ENCODE data around the gene H6PD.

H6PD gene

DNA sequence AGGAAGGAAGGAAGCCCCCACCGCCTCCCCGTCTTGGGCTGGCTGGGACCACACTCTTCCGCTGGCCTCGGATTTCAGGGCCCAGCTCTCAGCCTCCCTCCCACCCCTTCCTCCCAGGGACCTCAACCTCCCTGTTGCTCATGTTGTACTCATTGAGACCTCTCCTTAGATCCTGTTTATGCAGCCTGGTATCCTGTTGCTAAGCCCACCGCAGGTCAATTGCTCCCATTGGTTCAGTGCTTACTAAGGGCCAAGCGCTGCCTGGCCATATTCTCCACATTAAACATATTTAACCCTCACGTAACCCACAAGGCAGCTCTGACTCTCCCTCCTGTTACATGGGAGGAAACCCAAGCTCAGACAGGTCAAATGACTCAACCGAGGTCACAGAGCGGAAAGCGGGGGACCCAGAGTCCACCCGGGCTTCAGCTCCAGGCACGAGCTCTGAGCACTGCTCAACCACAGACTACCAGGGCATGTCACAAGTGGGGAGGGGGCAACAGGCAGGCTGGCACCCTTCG, 23.2 kb upstream of the H6PD start:
- TF ChIP-seq, protein P1, sequence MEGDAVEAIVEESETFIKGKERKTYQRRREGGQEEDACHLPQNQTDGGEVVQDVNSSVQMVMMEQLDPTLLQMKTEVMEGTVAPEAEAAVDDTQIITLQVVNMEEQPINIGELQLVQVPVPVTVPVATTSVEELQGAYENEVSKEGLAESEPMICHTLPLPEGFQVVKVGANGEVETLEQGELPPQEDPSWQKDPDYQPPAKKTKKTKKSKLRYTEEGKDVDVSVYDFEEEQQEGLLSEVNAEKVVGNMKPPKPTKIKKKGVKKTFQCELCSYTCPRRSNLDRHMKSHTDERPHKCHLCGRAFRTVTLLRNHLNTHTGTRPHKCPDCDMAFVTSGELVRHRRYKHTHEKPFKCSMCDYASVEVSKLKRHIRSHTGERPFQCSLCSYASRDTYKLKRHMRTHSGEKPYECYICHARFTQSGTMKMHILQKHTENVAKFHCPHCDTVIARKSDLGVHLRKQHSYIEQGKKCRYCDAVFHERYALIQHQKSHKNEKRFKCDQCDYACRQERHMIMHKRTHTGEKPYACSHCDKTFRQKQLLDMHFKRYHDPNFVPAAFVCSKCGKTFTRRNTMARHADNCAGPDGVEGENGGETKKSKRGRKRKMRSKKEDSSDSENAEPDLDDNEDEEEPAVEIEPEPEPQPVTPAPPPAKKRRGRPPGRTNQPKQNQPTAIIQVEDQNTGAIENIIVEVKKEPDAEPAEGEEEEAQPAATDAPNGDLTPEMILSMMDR (IDR thresholded peaks at IDR 0.05): no peak
- Histone ChIP-seq H3K4me1 (ENCODE audit: control insufficient read depth in 1 of 2, insufficient read depth in 1 of 2, low read depth in 1 of 2, low read length in 1 of 2) (peaks cover 8 to 10% of the 10 kb centered on the region in 2 experiments), H3K27me3 (peaks cover 15% of the 10 kb centered on the region), H3K36me3 (no peaks in the 10 kb centered on the region), H3K4me3 (ENCODE audit: low read depth in 1 of 2, low read length in 1 of 2) (no peak overlapping the region), H3K9me3 (no peaks in the 10 kb centered on the region), H3K27ac (no peak overlapping the region)

DNA sequence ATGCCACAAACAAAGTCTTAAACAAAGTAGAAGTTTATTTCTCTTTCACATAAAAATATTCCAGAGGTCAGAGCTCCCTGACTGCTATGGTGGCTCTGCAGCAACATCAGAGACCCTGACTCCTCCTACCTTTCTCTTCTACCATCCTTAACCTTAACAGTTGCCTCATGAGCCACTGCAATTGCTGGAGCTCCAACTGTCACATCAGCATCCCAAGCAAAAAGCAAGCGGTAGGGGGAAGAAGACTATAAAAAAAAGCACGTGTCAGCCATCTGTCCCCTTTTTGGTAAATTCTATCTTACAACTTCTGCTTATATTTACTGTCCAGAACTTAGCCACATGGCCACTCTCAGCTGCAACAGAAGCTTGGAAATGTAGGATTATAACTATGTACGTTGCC, 21.8 kb upstream of the H6PD start:
- Histone ChIP-seq H3K9me3 (no peaks in the 10 kb centered on the region), H3K4me3 (ENCODE audit: low read depth in 1 of 2, low read length in 1 of 2) (no peak overlapping the region), H3K36me3 (no peaks in the 10 kb centered on the region), H3K27ac (no peak overlapping the region), H3K27me3 (peaks cover 5% of the 10 kb centered on the region), H3K4me1 (ENCODE audit: control insufficient read depth in 1 of 2, insufficient read depth in 1 of 2, low read depth in 1 of 2, low read length in 1 of 2) (peaks cover 8 to 10% of the 10 kb centered on the region in 2 experiments)
- TF ChIP-seq, protein P1 (IDR thresholded peaks at IDR 0.05): no peak

DNA sequence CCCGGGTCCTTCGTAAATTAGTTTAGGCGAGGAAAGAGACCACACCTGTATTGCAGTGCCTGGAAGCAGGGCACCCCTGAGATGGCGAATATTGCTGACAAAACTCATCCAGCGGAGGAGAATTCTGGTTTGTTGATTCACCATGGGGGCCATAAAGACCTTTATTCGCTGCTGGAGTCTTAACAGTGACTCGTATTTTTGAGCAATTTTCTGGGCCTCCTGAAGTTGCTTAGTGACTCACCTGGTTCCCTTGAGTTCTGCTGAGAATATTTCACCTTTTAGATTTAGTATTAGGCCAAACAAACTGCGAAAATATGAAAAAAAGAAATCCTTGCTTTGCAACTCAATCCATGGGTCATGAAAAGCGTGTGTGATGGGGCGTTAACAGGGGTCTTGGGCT, 20.6 kb upstream of the H6PD start:
- TF ChIP-seq, protein P1 (IDR thresholded peaks at IDR 0.05): no peak
- Histone ChIP-seq H3K4me3 (ENCODE audit: low read depth in 1 of 2, low read length in 1 of 2) (no peak overlapping the region), H3K36me3 (no peaks in the 10 kb centered on the region), H3K4me1 (ENCODE audit: control insufficient read depth in 1 of 2, insufficient read depth in 1 of 2, low read depth in 1 of 2, low read length in 1 of 2) (peaks cover 8 to 10% of the 10 kb centered on the region in 2 experiments), H3K27me3 (peaks cover 4% of the 10 kb centered on the region), H3K9me3 (no peaks in the 10 kb centered on the region), H3K27ac (no peak overlapping the region)

DNA sequence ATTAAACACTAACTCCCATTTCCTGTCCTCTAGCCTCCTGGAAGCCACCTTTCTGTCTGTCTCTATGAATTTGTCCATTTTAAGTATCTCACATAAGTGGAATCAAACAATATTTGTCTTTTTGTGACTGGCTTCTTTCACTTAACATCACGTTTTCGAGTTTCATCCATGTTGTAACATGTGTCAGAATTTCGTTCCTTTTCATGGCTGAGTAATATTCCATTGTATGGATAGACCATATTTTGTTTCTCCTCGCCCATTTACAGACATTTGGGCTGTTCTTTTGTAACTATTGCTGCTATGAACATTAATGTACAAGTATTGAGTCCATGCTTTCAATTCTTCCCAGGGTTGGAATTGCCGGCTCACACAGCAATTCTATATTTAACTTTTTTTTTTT, 15.7 kb upstream of the H6PD start:
- TF ChIP-seq, protein P1 (IDR thresholded peaks at IDR 0.05): no peak
- no peaks in the 10 kb centered on the region for H3K36me3 ChIP-seq
- no peaks in the 10 kb centered on the region for H3K27me3 ChIP-seq
- no peaks in the 10 kb centered on the region for H3K4me1 ChIP-seq (ENCODE audit: control insufficient read depth in 1 of 2, insufficient read depth in 1 of 2, low read depth in 1 of 2, low read length in 1 of 2)
- no peak overlapping the region for H3K27ac ChIP-seq
- H3K4me3 ChIP-seq (ENCODE audit: low read depth in 1 of 2, low read length in 1 of 2): no peak overlapping the region
- no peaks in the 10 kb centered on the region for H3K9me3 ChIP-seq

DNA sequence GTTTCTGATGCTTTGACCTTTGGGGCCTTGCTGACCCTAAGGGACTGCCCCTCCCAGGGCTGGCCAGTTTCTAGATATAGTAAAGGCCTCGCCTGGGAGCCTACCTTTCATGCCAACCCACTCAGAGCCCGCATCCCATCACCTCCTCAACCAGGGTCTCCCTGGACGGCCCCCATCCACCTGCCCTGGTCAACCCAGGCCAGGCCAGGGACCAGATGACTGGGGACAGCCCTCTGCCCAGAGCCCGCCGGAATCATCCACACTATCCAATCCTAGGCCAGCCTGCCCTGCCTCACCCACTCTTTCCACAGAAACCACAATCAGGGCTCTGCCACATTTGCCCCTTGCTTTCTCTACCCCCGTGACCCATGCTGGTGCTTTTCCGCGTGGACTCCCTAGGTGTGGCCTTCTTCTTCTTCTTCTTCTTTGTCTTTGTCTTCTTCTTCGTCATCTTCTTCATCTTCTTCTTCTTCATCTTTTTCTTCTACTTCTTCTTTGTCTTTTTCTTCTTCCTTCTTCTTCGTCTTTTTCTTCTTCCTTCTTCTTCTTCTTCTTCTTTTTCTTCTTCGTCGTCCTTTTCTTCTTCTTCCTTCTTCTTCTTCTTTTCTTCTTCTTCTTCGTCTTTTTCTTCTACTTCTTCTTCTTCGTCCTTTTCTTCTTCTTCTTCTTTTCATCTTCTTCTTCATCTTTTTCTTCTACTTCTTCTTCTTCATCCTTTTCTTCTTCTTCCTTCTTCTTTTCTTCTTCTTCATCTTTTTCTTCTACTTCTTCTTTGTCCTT, 11.5 kb upstream of the H6PD start:
- TF ChIP-seq, protein P1 (IDR thresholded peaks at IDR 0.05): no peak

More for the DNA sequence above, 11.5 kb upstream of the H6PD start:
- Histone ChIP-seq H3K36me3 (no peaks in the 10 kb centered on the region), H3K4me3 (ENCODE audit: low read depth in 1 of 2, low read length in 1 of 2) (no peak overlapping the region), H3K9me3 (no peaks in the 10 kb centered on the region), H3K4me1 (ENCODE audit: control insufficient read depth in 1 of 2, insufficient read depth in 1 of 2, low read depth in 1 of 2, low read length in 1 of 2) (peaks cover 2 to 5% of the 10 kb centered on the region in 2 experiments), H3K27me3 (no peaks in the 10 kb centered on the region), H3K27ac (no peak overlapping the region)
